Bronchial epithelial cell (primary cell): ENCODE results near the gene PRSS57. TPM values are rescaled to one million over a fixed set of nuclear protein-coding genes. Genes with fewer than 3 reads are reported as not detected.

Experiments
- DNase-seq: peaks from one replicate; pipeline ENCODE4 v3.0.0-alpha.2; 2010; ENCODE audit warnings: low read depth
- FAIRE-seq: peaks from 2 replicates; lab custom pipeline; 2011; peaks lifted over from hg19 to GRCh38; lab: Jason Lieb, UNC
- H3K27me3 ChIP-seq: 2 replicates; pipeline ENCODE4 v1.5.1; 2011; ENCODE audit warnings: low read length; ENCODE audit not compliant: control insufficient read depth, insufficient read depth
- H3K36me3 ChIP-seq: 2 replicates; pipeline ENCODE4 v1.5.1; 2011; ENCODE audit warnings: low read length; ENCODE audit not compliant: control insufficient read depth, insufficient read depth
- H3K4me3 ChIP-seq: 2 replicates; pipeline ENCODE4 v1.5.1; 2011; ENCODE audit warnings: mild to moderate bottlenecking, low read depth, low read length, control low read depth
- total RNA-seq: library from RNA; depleted of rRNA; stranded (reverse); fragments of >200 nt; gene quantifications from 2 replicates; pipeline ENCODE4 v1.2.1, GENCODE V29; 2014
- TF ChIP-seq, protein P1 (sequence below): IDR thresholded peaks from 2 replicates; pipeline ENCODE4 v1.5.1; 2011; ENCODE audit warnings: mild to moderate bottlenecking, moderate library complexity, low read length, control low read depth, inconsistent platforms; ENCODE audit not compliant: insufficient read depth, severe bottlenecking

The PRSS57 gene
- total RNA-seq, 1 donor from 2014 or later: not detected

DNA sequence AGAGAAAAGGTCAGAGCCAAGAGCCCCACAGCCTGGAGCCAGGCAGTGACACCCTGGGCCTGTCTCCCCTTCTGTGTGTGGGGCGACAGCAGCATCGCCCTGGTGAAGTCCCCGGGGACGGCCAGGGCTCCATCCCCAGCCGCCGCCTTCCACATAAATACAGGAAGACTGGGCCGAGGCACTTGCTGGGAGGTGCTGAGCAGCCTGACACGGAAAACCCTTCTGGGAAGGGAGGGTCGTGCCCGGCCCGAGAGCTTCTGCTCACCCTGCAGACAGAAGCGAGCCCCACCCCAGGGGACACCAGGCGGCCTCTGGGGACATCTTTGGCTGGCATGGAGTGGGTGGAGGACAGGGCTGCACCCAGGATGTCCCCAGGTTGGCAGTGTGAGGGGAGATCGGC lies 50.5 kb downstream of the PRSS57 start:
- FAIRE-seq (no peak), DNase-seq (no peak)
- H3K4me3 ChIP-seq: no peak overlapping the region
- H3K36me3 ChIP-seq: peaks cover 14% of the 10 kb centered on the region
- TF ChIP-seq, protein P1, sequence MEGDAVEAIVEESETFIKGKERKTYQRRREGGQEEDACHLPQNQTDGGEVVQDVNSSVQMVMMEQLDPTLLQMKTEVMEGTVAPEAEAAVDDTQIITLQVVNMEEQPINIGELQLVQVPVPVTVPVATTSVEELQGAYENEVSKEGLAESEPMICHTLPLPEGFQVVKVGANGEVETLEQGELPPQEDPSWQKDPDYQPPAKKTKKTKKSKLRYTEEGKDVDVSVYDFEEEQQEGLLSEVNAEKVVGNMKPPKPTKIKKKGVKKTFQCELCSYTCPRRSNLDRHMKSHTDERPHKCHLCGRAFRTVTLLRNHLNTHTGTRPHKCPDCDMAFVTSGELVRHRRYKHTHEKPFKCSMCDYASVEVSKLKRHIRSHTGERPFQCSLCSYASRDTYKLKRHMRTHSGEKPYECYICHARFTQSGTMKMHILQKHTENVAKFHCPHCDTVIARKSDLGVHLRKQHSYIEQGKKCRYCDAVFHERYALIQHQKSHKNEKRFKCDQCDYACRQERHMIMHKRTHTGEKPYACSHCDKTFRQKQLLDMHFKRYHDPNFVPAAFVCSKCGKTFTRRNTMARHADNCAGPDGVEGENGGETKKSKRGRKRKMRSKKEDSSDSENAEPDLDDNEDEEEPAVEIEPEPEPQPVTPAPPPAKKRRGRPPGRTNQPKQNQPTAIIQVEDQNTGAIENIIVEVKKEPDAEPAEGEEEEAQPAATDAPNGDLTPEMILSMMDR: no peak
- H3K27me3 ChIP-seq: no peaks in the 10 kb centered on the region

DNA sequence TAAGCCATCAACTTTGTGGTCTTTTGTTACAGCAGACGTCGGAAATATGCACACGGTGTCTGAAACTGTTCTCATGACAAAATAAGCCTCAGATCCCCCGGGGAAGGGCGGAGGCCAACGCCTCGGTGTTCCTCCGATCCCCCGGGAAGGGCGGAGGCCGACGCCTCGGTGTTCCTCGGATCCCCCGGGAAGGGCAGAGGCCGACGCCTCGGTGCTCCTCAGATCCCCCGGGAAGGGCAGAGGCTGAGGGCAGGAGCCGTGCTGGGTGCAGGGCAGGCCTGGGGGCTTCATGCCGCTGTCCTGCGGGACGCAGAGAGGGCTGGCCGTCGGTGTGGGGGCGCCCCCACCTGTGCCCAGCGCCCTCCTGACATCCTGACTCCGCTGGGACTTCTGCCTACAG lies 50.9 kb downstream of the PRSS57 start:
- no peaks in the 10 kb centered on the region for H3K27me3 ChIP-seq
- no peak for FAIRE-seq
- no peak for DNase-seq
- H3K36me3 ChIP-seq: peaks cover 12% of the 10 kb centered on the region
- H3K4me3 ChIP-seq: no peak overlapping the region
- TF ChIP-seq, protein P1: no peak

DNA sequence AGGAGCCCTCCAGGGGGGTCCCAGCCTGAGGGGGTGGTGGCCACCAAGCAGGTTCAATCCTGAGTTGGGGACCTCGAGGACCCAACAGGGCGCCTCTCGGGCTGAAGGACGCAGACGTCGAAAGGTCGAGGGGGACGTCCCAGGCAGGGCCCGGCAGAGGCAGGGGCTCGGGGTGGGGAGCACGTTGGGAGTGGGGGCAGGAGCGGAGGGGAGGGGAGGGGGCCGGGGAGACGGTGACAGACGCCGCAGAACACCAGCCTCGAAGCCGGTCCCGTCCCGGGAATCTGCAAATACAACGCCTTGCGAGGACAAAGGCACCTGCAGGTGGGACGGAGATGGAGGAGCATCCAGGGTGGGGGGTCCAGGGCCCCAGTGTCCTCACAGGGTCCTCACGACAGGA lies 51.5 kb downstream of the PRSS57 start:
- Histone ChIP-seq H3K27me3 (no peaks in the 10 kb centered on the region), H3K4me3 (no peak overlapping the region), H3K36me3 (peaks cover 10% of the 10 kb centered on the region)
- TF ChIP-seq, protein P1: no peak
- FAIRE-seq (no peak), DNase-seq (no peak)

DNA sequence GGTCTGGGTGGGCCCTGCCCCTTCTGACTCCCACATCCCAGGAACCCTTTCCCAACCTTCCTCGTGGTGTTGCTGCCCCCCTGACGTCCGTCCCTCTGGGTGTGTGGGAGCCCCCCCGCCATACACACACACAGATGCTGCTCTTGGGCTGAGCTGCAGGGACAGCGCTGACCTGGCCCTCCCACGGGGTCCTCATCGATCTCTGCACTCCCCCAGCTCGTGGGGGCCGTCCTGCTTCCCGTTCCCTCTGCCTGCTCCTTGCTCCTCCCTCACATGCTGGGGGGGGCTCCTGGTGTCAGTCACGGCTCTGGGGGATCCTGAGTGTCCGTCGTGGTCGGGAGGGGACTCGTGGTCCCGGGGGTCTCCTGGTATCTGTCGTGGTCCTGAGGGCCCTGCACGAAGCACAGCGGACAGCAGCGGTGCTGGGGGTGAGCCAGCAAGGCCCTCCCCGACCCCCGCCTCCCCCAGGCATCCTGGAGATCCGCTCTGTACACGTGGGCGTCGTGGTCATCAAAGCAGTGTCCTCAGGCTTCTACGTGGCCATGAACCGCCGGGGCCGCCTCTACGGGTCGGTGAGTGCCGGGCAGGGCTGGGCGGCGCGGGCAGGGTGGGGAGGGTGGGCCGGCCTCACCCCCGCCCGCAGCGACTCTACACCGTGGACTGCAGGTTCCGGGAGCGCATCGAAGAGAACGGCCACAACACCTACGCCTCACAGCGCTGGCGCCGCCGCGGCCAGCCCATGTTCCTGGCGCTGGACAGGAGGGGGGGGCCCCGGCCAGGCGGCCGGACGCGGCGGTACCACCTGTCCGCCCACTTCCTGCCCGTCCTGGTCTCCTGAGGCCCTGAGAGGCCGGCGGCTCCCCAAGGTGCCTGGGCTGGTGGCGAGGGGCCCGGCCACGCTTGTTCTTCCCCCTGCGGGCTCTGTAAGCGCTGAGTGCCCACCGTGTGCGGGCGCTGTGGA lies 52.2 kb downstream of the PRSS57 start:
- no peak for DNase-seq
- no peak for FAIRE-seq
- no peak overlapping the region for H3K4me3 ChIP-seq
- TF ChIP-seq, protein P1: no peak
- H3K27me3 ChIP-seq: no peaks in the 10 kb centered on the region
- peaks cover 8% of the 10 kb centered on the region for H3K36me3 ChIP-seq

GRCh38 chr19:641702-642101 lies 53.5 kb downstream of the PRSS57 start:
- no peak overlapping the region for H3K4me3 ChIP-seq
- DNase-seq: no peak
- peaks cover 3% of the 10 kb centered on the region for H3K36me3 ChIP-seq
- no peaks in the 10 kb centered on the region for H3K27me3 ChIP-seq
- TF ChIP-seq, protein P1: no peak
- FAIRE-seq: no peak
